NCI-H345 (cell line): ENCODE results near the gene MGAT5.
"Not testable (repeated sequence)": the region's sequence is repeated elsewhere in the genome, so short reads cannot be mapped to it uniquely, and the experiment has no call there.

Source experiments
- DNase-seq: peaks from one replicate; lab custom pipeline; 2025; lab: John Stamatoyannopoulos, UW

The MGAT5 gene

DNA sequence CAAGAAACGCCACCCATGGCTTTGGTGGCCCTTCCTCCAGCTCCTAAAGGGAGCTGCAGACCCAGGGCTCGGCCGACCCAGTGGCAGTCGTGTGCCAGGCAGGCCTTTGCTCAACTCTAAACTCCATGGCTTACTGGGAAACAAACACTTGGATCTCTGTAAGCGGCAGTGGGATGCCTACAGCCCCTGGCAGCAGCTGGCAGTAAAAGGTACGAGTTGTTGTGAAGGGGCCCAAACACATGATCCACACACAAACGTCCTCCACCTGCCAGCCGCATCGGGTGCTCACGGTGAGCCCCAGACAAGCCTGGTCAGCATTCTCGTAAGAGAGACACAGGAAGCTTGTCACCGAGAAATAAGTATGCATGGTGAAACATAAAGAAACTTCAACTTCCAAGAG, 214.9 kb downstream of the MGAT5 start:
- DNase-seq, result no peak

DNA sequence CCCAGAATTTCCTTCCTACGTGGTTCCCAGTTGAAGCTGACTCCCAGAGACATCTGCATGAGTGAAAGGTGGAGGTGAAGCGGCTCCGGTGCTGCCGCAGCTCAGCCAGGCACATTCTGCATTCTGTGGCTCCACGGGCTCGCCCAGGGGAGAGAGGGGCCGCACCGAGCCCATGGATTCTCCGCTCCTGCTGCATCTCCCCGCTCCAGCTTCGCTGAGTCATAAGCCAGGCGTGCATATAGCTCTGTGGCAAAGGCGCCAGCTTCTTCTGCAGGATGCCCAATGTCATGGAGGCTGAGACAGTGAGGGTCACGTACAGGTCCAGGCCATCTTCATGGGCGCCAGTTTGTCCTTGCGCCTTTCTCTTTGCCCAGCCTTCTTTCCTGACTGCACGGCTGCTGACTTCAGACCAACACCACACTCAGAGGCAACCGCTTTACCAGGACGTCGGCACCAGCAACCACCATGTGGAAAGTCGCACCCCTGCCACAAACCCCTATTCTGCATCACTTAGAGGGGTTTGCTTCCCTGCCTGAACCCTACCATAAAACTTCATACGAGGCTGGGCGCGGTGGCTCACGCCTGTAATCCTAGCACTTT, 215.7 kb downstream of the MGAT5 start:
- no peak for DNase-seq

DNA sequence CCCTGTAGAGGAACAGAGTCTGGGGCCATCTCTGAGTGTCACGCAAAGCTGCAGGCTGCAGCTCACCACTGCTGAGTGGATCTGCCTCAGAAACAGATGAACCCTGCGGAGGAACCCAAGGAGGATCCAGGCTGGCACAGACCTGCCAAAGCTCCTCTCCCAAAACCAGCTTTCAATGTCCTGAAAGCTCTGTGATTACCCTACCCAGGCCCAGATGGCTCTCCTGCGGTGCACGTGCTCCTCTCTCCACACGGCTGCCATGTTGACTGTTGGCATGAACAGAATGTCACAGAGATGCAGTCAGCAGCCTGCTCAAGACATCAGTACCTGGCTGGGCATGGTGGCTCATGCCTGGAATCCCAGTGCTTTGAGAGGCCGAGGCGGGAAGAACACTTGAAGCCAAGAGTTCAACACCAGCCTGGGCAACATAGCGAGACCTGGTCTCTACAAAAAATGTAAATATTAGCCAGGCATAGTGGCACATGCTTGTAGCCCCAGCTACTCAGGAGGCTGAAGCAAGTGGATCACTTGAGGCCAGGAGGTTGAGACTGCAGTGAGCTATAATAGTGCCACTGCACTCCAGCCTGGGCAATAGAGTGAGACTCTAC, 216.8 kb downstream of the MGAT5 start:
- no peak for DNase-seq

DNA sequence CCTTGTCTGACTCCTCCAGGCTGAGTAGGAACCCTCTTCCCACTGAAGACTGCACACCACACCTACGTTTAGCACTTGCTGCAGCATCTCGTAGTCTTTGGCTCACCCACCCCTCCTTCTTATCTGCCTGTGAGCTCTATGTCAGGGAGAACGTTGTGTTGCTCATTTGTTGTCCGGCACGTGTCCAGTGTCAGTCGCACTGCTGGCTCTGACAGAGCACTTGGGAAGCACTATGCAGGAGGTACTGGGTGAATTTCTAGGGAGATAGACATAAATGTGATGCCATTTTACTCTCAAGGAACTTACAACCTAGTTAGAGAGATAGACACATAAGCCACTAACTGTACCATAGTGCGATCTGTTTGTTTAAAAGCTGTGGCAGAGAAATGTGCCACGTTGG, 223.1 kb downstream of the MGAT5 start:
- DNase-seq, result not testable (repeated sequence)

DNA sequence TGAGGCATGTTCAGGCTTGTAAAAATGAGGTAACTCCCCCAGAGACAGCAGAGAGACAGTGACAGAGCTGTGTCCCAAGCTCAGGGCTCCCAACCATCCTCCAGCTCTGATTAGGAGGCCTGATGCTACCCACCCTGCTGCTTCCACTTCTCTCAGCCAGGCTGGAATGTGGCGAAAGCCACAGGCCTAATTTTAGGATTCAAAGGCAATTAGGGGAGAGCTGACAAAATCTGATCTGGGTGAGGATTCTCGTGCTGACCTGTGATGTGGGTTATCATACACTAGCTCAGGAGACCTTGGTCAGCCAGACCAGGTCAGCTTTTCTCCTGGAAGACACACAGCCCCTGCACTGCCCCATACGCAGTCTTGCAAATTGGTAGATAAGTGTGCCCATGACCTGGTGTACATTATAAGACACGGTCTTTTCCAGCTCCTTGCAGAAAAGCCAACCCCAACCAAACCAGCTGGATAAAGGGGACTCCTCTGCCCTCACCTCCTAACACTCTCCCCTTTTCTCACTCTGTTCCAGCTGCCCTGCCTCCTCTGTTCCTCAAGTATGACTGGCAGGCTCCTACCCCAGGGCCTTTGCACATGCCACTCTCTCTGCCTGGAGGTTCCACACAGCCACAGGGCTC, 225.9 kb downstream of the MGAT5 start:
- DNase-seq, result no peak

DNA sequence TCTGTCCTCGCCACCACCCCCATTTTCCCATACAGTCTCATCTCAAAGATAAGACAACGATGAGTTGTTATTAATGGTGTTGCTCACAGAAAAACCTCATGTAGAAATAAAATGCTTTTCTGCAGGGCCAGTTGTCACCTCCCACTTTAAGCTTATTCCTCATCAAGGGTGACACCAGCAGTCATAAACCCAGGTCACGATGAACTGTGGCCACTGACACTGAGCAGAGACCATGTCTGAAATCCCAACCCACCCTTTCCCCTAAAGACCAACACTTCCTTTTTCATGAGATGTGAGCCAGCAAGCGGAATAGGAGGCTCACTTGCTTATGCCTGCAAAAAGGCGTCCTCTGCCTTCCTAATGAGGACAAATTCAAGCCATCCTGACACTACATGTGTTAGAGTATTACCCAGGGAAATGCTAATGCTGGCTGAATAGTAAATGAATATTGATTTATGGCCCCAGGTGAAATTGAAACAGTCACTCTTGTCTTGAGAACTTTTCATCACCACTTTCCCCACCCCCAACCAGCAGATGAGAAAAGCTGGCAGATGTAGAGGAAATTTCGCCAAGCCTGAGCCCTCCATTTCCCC, 228.4 kb downstream of the MGAT5 start:
- no peak for DNase-seq

DNA sequence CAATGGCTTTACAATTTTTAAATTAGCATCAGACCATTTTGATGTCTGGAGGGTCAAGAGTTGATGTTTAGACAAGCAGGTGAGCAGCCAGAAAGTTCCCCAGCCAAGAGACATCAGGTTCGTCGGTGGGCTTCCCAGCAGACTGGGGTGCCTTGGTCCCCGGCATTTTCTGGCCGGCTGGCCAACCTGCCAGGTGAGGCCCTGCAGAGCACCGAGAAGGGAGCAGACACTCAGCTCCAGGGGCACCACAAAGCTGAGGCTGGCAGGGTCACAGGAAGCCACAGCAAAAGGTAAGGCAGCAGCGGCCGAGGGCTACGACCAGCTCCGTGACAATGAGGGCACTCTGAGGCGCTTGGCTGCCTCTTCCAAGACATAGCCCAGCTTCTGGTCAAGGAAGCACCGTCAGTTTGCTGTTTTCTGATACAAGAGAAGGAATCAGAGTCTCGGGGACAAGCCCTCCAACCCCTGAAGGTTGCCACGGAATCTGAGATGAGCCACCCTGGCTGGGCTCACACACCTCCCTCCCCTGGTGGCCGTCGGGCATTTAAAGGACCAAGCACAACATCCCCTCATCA, 229.0 kb downstream of the MGAT5 start:
- no peak for DNase-seq

DNA sequence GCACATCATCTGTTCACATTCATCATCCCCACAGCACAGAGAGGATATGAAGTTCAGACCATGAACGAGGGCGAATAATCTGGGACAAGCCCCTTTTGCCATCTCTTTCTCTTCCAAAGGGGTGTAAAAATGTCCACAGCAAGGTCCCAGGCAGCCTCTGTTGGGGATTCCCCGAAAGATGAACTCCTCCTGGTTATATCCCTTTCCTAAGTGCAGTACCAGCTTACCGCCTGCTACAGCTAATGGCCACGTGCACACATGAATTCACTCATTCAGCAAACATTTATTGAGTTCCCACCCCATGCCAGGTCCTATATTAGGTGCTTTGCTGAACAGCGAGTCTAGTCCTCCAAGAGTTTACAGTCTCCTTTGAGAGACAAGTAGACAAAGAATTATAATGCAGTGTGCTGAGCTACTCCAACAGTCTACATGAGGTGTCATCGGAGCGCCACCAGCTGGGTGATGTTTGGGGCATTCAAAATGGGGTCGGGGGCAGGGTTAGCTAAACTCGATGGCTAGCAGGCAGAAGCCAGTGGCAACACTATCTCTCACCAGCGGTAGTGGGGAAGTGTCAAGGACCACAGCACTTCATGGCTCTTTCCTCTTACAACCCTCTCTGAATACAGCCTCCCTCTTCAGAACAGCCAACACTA, 236.0 kb downstream of the MGAT5 start:
- DNase-seq, result no peak

DNA sequence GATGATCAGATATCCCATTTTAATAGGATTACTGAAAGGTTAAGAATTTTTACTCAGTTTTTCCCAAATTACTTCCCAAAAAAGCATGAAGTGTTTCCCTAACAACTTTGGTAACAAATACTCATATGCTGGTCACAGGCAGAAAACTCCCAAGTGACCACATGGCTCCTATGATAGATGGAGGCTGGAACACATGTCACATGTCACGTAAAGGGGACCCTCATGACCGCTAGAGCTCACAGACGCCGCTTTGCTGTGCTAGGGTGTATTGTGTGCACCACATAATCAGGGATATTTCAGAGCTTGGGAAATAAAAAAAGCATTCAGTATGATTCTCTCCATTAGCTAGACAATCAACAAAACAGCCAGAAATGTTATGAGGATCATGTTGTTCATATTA, 236.7 kb downstream of the MGAT5 start:
- no peak for DNase-seq

DNA sequence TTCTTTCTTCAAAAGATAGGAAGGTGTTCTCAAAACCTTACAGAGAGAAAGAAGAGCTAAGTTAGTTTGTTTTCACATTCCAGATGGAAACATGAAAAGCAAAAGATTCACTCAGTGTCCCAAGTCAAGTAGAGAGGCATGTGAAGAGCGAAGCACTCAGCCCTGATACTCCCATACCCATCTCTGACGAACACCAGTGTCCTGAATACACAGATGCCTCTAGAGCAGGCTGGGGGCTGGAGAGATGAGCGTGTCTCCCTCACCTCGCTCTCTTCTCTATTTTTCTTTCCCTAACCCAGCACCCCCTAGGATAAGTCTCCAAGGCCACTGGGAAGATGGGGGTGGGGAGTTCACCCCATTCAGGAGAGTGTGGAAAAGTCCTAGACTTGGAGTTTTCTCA, 237.2 kb downstream of the MGAT5 start:
- no peak for DNase-seq

DNA sequence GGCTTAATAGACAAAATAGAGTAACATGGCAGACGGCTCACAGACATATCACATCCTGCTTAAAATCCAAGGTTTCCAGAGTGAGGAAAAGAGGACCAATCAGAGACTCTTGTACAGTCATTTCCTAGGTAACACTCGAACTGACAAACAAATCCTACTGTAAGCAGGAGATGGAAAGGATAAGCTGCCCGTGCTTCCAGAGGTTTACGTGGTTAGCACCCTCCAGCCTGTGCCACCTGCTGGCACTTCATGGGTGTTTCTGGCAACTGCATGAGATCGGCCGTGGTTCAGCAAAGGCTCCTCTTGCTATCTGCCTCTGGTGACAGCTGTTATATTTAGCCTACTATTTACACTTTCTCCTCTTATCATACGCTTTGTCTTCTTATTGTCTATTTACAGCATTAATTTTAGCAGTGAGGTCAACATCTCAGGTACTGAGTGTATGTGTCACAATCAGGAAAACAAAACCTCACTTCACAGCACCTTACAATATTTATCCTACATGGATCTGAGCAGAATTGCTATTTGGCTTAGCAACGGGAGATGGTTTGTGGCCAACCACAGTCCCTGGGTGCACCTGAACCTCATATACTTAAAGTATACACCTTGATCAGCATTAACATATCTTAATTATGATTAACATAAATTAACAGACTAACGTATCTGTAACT, 238.0 kb downstream of the MGAT5 start:
- DNase-seq, result peak; percentile 98

DNA sequence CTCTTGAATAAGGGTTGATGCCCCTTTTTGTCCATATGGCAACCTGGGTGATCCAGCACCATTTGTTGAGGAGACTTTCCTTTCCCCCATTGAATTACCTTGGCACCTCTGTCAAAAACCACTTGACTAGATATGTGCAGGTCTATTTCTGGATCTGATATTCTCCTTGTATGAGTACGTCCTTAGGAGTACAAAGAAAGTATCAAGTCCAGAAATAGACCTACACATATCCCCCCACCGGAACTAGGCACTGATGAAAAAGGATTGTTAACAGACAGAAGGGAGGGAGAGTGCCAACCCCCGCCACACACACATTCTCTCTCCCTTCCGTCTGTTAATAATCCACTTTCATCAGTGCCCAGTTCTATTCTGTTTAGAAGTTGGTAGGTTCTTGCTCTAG, 239.9 kb downstream of the MGAT5 start:
- no peak for DNase-seq

DNA sequence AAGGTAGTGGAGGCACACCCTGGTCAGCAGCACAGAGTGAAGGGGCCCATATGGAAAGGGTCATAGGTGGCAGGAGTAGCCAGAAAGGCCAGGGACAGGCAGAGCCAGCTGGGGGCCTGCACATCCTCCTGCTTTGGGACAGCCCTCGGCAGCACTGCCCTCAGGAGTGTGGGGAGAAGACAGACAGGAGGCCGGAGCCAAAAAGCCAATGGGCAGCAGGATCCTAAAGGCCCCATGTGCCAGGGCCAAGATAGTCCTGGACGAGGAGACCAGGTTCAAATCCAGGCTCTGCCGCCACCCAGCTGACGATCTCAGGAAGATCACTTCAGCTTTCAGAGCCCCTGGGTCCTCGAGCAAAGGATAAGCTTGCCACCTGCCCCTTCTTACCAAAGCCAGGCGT, 244.8 kb downstream of the MGAT5 start:
- no peak for DNase-seq

DNA sequence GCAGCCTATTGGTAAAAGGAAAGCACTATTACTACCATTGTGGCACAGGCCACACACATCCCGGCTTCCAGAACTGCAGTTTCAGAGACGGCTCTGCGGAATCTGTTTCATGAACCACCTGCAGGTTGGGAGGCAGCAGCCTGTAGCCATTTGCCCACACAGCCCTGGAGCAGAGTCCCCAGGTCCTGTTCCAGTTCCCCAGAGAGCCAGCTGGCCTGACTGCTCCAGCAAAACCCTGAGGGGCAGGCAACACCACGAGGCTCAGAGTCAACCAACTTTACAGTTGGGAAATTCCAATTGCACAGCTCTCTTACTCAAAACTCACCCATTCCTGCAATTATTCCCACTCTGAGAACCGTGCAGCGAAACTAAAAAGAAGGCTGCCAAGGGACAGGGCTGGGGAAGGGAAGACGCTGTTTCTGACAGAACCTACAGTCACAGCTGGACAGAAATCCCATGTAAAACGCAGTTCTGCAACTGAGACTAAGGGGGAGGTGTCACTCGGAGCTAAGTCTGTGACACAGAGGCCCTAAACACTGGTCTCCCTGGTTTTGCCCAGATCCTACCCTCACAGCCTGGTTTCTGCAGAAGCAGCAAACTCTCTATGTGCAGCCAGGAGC, 245.5 kb downstream of the MGAT5 start:
- no peak for DNase-seq

DNA sequence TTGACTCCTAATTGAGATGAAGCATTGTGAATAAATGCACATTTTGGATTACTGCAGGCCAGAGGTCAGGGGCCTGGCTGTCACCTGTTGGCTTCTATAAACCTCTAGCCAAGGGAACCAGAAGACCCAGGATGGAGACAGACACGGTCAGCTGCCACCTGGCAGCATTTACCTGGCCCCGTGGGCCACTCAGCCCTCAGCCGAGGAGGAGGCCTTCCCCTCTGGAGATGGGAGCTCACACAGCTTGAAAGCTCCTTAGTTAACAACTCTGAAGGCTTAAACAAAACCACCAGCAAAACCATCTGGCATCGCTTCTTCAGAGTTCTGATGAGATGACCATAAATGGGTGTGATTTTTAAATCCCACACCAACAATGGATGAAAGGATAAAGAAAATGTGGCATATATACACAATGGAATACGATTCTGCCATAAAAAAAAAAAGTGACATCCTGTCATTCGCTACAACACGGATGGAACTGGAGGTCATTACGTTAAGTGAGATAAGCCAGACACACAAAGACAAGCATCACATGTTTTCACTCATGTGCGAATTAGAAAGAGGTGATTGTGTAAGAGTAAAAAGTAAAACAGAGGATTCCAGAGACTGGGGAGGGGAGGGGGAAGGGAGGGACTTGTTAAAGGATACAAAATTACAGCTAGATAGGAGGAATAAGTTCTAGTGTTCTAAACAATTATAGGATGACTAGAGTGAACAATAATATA, 246.5 kb downstream of the MGAT5 start:
- no peak for DNase-seq

DNA sequence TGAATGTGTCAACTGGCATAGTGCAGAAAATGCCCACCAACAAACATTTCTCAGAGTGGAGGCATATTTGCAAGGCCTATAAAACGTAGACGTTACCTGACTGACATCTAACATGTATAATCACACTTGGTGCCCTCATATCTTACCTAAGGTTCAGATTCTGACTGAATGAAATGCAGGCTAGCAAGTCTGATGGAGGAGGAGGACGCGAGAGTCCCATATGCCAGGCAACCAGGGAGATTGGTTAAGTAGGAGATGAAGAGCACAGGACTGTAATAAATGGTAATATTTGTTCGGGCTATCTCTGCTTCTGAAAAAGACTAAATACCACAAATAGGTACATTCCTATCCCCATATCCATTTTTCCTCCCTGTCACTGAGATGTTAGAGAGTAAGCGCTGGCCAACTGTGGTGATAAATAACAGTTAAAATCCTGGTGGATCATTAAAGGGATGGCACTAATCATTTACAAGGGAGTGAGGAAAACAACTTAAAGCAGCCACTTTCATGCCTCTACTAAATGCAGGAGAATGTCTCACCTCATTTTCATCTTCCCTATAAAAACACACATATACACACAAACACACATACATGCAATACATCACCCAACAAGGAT, 247.7 kb downstream of the MGAT5 start:
- no peak for DNase-seq

DNA sequence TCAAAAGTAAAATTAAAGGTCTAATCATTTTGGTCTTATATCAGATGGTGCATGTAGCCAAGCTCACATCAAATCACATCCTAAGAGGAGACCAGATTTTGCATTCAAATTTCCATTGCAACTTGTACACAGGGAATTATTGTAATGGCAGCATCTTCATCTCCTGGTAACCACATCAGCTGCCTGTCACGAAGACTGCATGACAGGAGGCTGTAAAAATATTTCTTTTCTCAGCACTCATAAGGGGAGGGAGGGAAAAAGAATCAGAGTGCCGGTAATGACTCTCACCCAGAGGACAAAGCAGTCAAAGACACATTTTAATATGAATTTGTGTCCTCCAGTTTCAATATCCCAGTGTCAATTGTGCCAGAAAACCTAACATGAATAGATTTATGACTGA, 248.2 kb downstream of the MGAT5 start:
- DNase-seq, result no peak
